Measurements from ENCODE around the gene TCIRG1. TPM values are rescaled to one million over a fixed set of nuclear protein-coding genes. Genes with fewer than 3 reads are reported as not detected.

TCIRG1 gene
- total and polyA plus RNA-seq, 2 experiments from 2014 or later = 77.4 to 125 TPM

- Histone ChIP-seq H3K4me1 (ENCODE audit: insufficient read depth) (peaks cover 20% of the 10 kb centered on the region), H3K9me3 (ENCODE audit: low read depth) (no peaks in the 10 kb centered on the region), H3K9me2 (replicated peaks; ENCODE audit: insufficient read depth) (no peaks in the 10 kb centered on the region), H3K4me3 (no peak overlapping the region), H3K36me3 (replicated peaks; ENCODE audit: insufficient read depth, low read depth) (no peaks in the 10 kb centered on the region), H3K79me2 (peaks cover 91% of the 10 kb centered on the region), H4K20me1 (ENCODE audit: insufficient read depth, poor library complexity, severe bottlenecking) (peaks cover 40% of the 10 kb centered on the region), H3K4me2 (no peak overlapping the region), H3K27me3 (no peaks in the 10 kb centered on the region), H2AFZ (no peak overlapping the region), H3K27ac (no peak overlapping the region)
- WGBS (ENCODE audit: low lambda C conversion rate, missing lambda C conversion rate) = 98% methylated on average over 8 of the region's 8 CpGs
- TF ChIP-seq CTCF (IDR thresholded peaks at IDR 0.05; ENCODE audit: poor library complexity) (no peak), EZH2 (IDR thresholded peaks at IDR 0.05; ENCODE audit: borderline replicate concordance) (no peak), EZH2phosphoT487 (IDR thresholded peaks at IDR 0.05; ENCODE audit: low read depth, severe bottlenecking, unreplicated experiment) (no peak)
- no peak for DNase-seq (ENCODE audit: low spot score)
These were observed 42.0 kb downstream of the TCIRG1 start for GRCh38 chr11:68080860-68081259.

DNA sequence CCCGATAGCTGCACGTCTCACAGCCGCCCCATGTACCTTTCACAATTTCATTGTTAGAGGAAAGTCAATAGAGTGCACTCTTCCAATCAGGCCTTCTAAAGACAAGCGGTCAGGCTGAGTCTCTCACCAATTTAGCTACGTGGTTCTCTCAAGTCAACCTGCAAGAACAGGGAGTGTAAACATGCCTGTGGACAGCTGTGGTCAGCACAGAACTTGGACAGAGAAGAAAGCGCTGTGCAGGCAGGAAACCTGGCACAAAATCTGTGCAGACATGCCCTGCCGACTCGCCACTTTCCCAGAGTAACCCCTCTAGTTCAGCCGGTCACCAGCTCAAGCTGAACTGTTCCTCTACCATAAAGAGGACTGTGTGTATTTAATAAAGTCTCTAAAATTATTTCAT, 42.9 kb downstream of the TCIRG1 start:
- WGBS (ENCODE audit: low lambda C conversion rate, missing lambda C conversion rate) = 86% methylated on average over 9 of the region's 9 CpGs
- H3K9me2 ChIP-seq (replicated peaks; ENCODE audit: insufficient read depth) = no peaks in the 10 kb centered on the region
- H3K4me1 ChIP-seq (ENCODE audit: insufficient read depth) = peaks cover 20% of the 10 kb centered on the region
- no peak for DNase-seq (ENCODE audit: low spot score)
- no peaks in the 10 kb centered on the region for H3K27me3 ChIP-seq
- H3K4me3 ChIP-seq = no peak overlapping the region
- peaks cover 43% of the 10 kb centered on the region for H4K20me1 ChIP-seq (ENCODE audit: insufficient read depth, poor library complexity, severe bottlenecking)
- no peaks in the 10 kb centered on the region for H3K36me3 ChIP-seq (replicated peaks; ENCODE audit: insufficient read depth, low read depth)
- no peak overlapping the region for H3K27ac ChIP-seq
- peaks cover 92% of the 10 kb centered on the region for H3K79me2 ChIP-seq
- TF ChIP-seq CTCF (IDR thresholded peaks at IDR 0.05; ENCODE audit: poor library complexity) (no peak), EZH2phosphoT487 (IDR thresholded peaks at IDR 0.05; ENCODE audit: low read depth, severe bottlenecking, unreplicated experiment) (no peak), EZH2 (IDR thresholded peaks at IDR 0.05; ENCODE audit: borderline replicate concordance) (no peak)
- H3K4me2 ChIP-seq = no peak overlapping the region
- no peak overlapping the region for H2AFZ ChIP-seq
- no peaks in the 10 kb centered on the region for H3K9me3 ChIP-seq (ENCODE audit: low read depth)

- no peaks in the 10 kb centered on the region for H3K9me2 ChIP-seq (replicated peaks; ENCODE audit: insufficient read depth)
- no peaks in the 10 kb centered on the region for H3K9me3 ChIP-seq (ENCODE audit: low read depth)
- H3K27me3 ChIP-seq = no peaks in the 10 kb centered on the region
- no peak overlapping the region for H2AFZ ChIP-seq
- no peak overlapping the region for H3K27ac ChIP-seq
- TF ChIP-seq CTCF (IDR thresholded peaks at IDR 0.05; ENCODE audit: poor library complexity) (no peak), EZH2phosphoT487 (IDR thresholded peaks at IDR 0.05; ENCODE audit: low read depth, severe bottlenecking, unreplicated experiment) (no peak)
- 39% methylated on average over 3 of the region's 3 CpGs for WGBS (ENCODE audit: low lambda C conversion rate, missing lambda C conversion rate)
- H4K20me1 ChIP-seq (ENCODE audit: insufficient read depth, poor library complexity, severe bottlenecking) = peaks cover 40% of the 10 kb centered on the region
- H3K4me2 ChIP-seq = peak overlapping the region; percentile 19
- H3K36me3 ChIP-seq (replicated peaks; ENCODE audit: insufficient read depth, low read depth) = no peaks in the 10 kb centered on the region
- H3K4me1 ChIP-seq (ENCODE audit: insufficient read depth) = peaks cover 20% of the 10 kb centered on the region
- no peak for DNase-seq (ENCODE audit: low spot score)
- peaks cover 92% of the 10 kb centered on the region for H3K79me2 ChIP-seq
- no peak overlapping the region for H3K4me3 ChIP-seq
These were observed 43.7 kb downstream of the TCIRG1 start for GRCh38 chr11:68082481-68082880.

DNA sequence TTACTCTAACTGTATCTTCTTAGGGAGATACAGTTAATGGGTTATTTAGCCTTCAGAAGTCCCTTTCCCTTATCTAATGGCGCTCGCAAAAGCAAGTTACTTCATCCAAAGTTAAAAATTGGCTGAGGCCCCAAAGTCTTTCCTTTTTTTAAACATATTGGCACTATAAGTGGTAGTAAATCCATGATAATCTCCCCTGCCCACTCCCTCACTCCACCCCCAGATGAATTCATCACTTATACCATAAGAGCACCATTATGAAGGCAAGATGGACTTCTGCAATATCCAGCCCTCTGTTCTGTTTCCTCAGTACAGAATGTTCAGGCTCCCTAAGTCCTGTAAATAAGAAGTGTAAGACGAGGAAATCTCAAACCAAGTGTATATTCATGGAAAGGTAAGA, 44.7 kb downstream of the TCIRG1 start:
- TF ChIP-seq EZH2 (IDR thresholded peaks at IDR 0.05; ENCODE audit: borderline replicate concordance) = no peak
- no peak for TF ChIP-seq EZH2phosphoT487 (IDR thresholded peaks at IDR 0.05; ENCODE audit: low read depth, severe bottlenecking, unreplicated experiment)
- no peak for TF ChIP-seq CTCF (IDR thresholded peaks at IDR 0.05; ENCODE audit: poor library complexity)
- H3K27ac ChIP-seq = no peak overlapping the region
- no peaks in the 10 kb centered on the region for H3K9me3 ChIP-seq (ENCODE audit: low read depth)
- H2AFZ ChIP-seq = no peak overlapping the region
- peaks cover 20% of the 10 kb centered on the region for H3K4me1 ChIP-seq (ENCODE audit: insufficient read depth)
- no peak for DNase-seq (ENCODE audit: low spot score)
- no peaks in the 10 kb centered on the region for H3K36me3 ChIP-seq (replicated peaks; ENCODE audit: insufficient read depth, low read depth)
- H3K9me2 ChIP-seq (replicated peaks; ENCODE audit: insufficient read depth) = no peaks in the 10 kb centered on the region
- no peaks in the 10 kb centered on the region for H3K27me3 ChIP-seq
- peaks cover 31% of the 10 kb centered on the region for H4K20me1 ChIP-seq (ENCODE audit: insufficient read depth, poor library complexity, severe bottlenecking)
- H3K4me3 ChIP-seq = no peak overlapping the region
- peaks cover 92% of the 10 kb centered on the region for H3K79me2 ChIP-seq
- WGBS (ENCODE audit: low lambda C conversion rate, missing lambda C conversion rate) = 67% methylated on average over 3 of the region's 3 CpGs
- no peak overlapping the region for H3K4me2 ChIP-seq

Data from hepatocyte (in vitro differentiated cells).